ENCODE results near the gene ARFGEF3.

Gene ARFGEF3

GRCh38 chr6:138307816-138308730, 146.3 kb downstream of the ARFGEF3 start:
- H3K27me3 ChIP-seq (ENCODE audit: control insufficient read depth, insufficient read depth, low read length): no peaks in the 10 kb centered on the region
- H3K4me1 ChIP-seq (ENCODE audit: control insufficient read depth, insufficient read depth, low read length): no peaks in the 10 kb centered on the region
- no peak overlapping the region for H3K9ac ChIP-seq (ENCODE audit: low read depth, low read length)
- H3K4me3 ChIP-seq (ENCODE audit: low read depth, low read length): no peak overlapping the region
- H3K9me3 ChIP-seq (ENCODE audit: control insufficient read depth, insufficient read depth, low read length): no peaks in the 10 kb centered on the region
- H3K36me3 ChIP-seq (ENCODE audit: control insufficient read depth, insufficient read depth, low read length): no peaks in the 10 kb centered on the region

- H3K4me3 ChIP-seq (ENCODE audit: low read depth, low read length): no peak overlapping the region
- no peaks in the 10 kb centered on the region for H3K4me1 ChIP-seq (ENCODE audit: control insufficient read depth, insufficient read depth, low read length)
- no peaks in the 10 kb centered on the region for H3K36me3 ChIP-seq (ENCODE audit: control insufficient read depth, insufficient read depth, low read length)
- no peaks in the 10 kb centered on the region for H3K9me3 ChIP-seq (ENCODE audit: control insufficient read depth, insufficient read depth, low read length)
- no peak overlapping the region for H3K9ac ChIP-seq (ENCODE audit: low read depth, low read length)
- no peaks in the 10 kb centered on the region for H3K27me3 ChIP-seq (ENCODE audit: control insufficient read depth, insufficient read depth, low read length)
Observed at GRCh38 chr6:138308731-138309110, 147.0 kb downstream of the ARFGEF3 start.

GRCh38 chr6:138309695-138310094, 148.0 kb downstream of the ARFGEF3 start:
- no peaks in the 10 kb centered on the region for H3K27me3 ChIP-seq (ENCODE audit: control insufficient read depth, insufficient read depth, low read length)
- no peak overlapping the region for H3K4me3 ChIP-seq (ENCODE audit: low read depth, low read length)
- no peaks in the 10 kb centered on the region for H3K4me1 ChIP-seq (ENCODE audit: control insufficient read depth, insufficient read depth, low read length)
- H3K36me3 ChIP-seq (ENCODE audit: control insufficient read depth, insufficient read depth, low read length): no peaks in the 10 kb centered on the region
- H3K9ac ChIP-seq (ENCODE audit: low read depth, low read length): no peak overlapping the region
- H3K9me3 ChIP-seq (ENCODE audit: control insufficient read depth, insufficient read depth, low read length): no peaks in the 10 kb centered on the region

- H3K9ac ChIP-seq (ENCODE audit: low read depth, low read length): no peak overlapping the region
- H3K4me1 ChIP-seq (ENCODE audit: control insufficient read depth, insufficient read depth, low read length): no peaks in the 10 kb centered on the region
- H3K27me3 ChIP-seq (ENCODE audit: control insufficient read depth, insufficient read depth, low read length): no peaks in the 10 kb centered on the region
- H3K36me3 ChIP-seq (ENCODE audit: control insufficient read depth, insufficient read depth, low read length): no peaks in the 10 kb centered on the region
- H3K4me3 ChIP-seq (ENCODE audit: low read depth, low read length): no peak overlapping the region
- H3K9me3 ChIP-seq (ENCODE audit: control insufficient read depth, insufficient read depth, low read length): no peaks in the 10 kb centered on the region
Observed at GRCh38 chr6:138310294-138310693, 148.6 kb downstream of the ARFGEF3 start.

- no peak overlapping the region for H3K9ac ChIP-seq (ENCODE audit: low read depth, low read length)
- H3K27me3 ChIP-seq (ENCODE audit: control insufficient read depth, insufficient read depth, low read length): no peaks in the 10 kb centered on the region
- no peaks in the 10 kb centered on the region for H3K4me1 ChIP-seq (ENCODE audit: control insufficient read depth, insufficient read depth, low read length)
- H3K4me3 ChIP-seq (ENCODE audit: low read depth, low read length): no peak overlapping the region
- H3K36me3 ChIP-seq (ENCODE audit: control insufficient read depth, insufficient read depth, low read length): no peaks in the 10 kb centered on the region
- no peaks in the 10 kb centered on the region for H3K9me3 ChIP-seq (ENCODE audit: control insufficient read depth, insufficient read depth, low read length)
Observed at GRCh38 chr6:138310821-138311220, 149.1 kb downstream of the ARFGEF3 start.

GRCh38 chr6:138311268-138311667, 149.5 kb downstream of the ARFGEF3 start:
- no peaks in the 10 kb centered on the region for H3K9me3 ChIP-seq (ENCODE audit: control insufficient read depth, insufficient read depth, low read length)

GRCh38 chr6:138318741-138319375, 157.1 kb downstream of the ARFGEF3 start:
- no peaks in the 10 kb centered on the region for H3K4me1 ChIP-seq (ENCODE audit: control insufficient read depth, insufficient read depth, low read length)
- no peak overlapping the region for H3K4me3 ChIP-seq (ENCODE audit: low read depth, low read length)
- no peak overlapping the region for H3K9ac ChIP-seq (ENCODE audit: low read depth, low read length)
- no peaks in the 10 kb centered on the region for H3K9me3 ChIP-seq (ENCODE audit: control insufficient read depth, insufficient read depth, low read length)
- H3K27me3 ChIP-seq (ENCODE audit: control insufficient read depth, insufficient read depth, low read length): no peaks in the 10 kb centered on the region
- peaks cover 3% of the 10 kb centered on the region for H3K36me3 ChIP-seq (ENCODE audit: control insufficient read depth, insufficient read depth, low read length)

More at GRCh38 chr6:138311268-138311667, 149.5 kb downstream of the ARFGEF3 start:
- Histone ChIP-seq H3K4me3 (ENCODE audit: low read depth, low read length) (no peak overlapping the region), H3K9ac (ENCODE audit: low read depth, low read length) (no peak overlapping the region), H3K36me3 (ENCODE audit: control insufficient read depth, insufficient read depth, low read length) (no peaks in the 10 kb centered on the region), H3K4me1 (ENCODE audit: control insufficient read depth, insufficient read depth, low read length) (no peaks in the 10 kb centered on the region), H3K27me3 (ENCODE audit: control insufficient read depth, insufficient read depth, low read length) (no peaks in the 10 kb centered on the region)

- Histone ChIP-seq H3K4me3 (ENCODE audit: low read depth, low read length) (no peak overlapping the region), H3K27me3 (ENCODE audit: control insufficient read depth, insufficient read depth, low read length) (no peaks in the 10 kb centered on the region), H3K36me3 (ENCODE audit: control insufficient read depth, insufficient read depth, low read length) (peaks cover 3% of the 10 kb centered on the region), H3K9ac (ENCODE audit: low read depth, low read length) (no peak overlapping the region), H3K9me3 (ENCODE audit: control insufficient read depth, insufficient read depth, low read length) (no peaks in the 10 kb centered on the region), H3K4me1 (ENCODE audit: control insufficient read depth, insufficient read depth, low read length) (no peaks in the 10 kb centered on the region)
Observed at GRCh38 chr6:138321934-138322333, 160.2 kb downstream of the ARFGEF3 start.

GRCh38 chr6:138323821-138324220, 162.1 kb downstream of the ARFGEF3 start:
- no peak overlapping the region for H3K9ac ChIP-seq (ENCODE audit: low read depth, low read length)
- H3K9me3 ChIP-seq (ENCODE audit: control insufficient read depth, insufficient read depth, low read length): no peaks in the 10 kb centered on the region
- H3K4me3 ChIP-seq (ENCODE audit: low read depth, low read length): no peak overlapping the region
- no peaks in the 10 kb centered on the region for H3K4me1 ChIP-seq (ENCODE audit: control insufficient read depth, insufficient read depth, low read length)
- no peaks in the 10 kb centered on the region for H3K27me3 ChIP-seq (ENCODE audit: control insufficient read depth, insufficient read depth, low read length)
- peaks cover 3% of the 10 kb centered on the region for H3K36me3 ChIP-seq (ENCODE audit: control insufficient read depth, insufficient read depth, low read length)

- Histone ChIP-seq H3K27me3 (ENCODE audit: control insufficient read depth, insufficient read depth, low read length) (no peaks in the 10 kb centered on the region), H3K4me1 (ENCODE audit: control insufficient read depth, insufficient read depth, low read length) (peaks cover 25% of the 10 kb centered on the region), H3K36me3 (ENCODE audit: control insufficient read depth, insufficient read depth, low read length) (no peaks in the 10 kb centered on the region), H3K9me3 (ENCODE audit: control insufficient read depth, insufficient read depth, low read length) (no peaks in the 10 kb centered on the region), H3K9ac (ENCODE audit: low read depth, low read length) (no peak overlapping the region), H3K4me3 (ENCODE audit: low read depth, low read length) (no peak overlapping the region)
Observed at GRCh38 chr6:138328210-138328609, 166.5 kb downstream of the ARFGEF3 start.

GRCh38 chr6:138330763-138331162, 169.0 kb downstream of the ARFGEF3 start:
- Histone ChIP-seq H3K9ac (ENCODE audit: low read depth, low read length) (no peak overlapping the region), H3K4me3 (ENCODE audit: low read depth, low read length) (no peak overlapping the region), H3K27me3 (ENCODE audit: control insufficient read depth, insufficient read depth, low read length) (no peaks in the 10 kb centered on the region), H3K9me3 (ENCODE audit: control insufficient read depth, insufficient read depth, low read length) (no peaks in the 10 kb centered on the region), H3K4me1 (ENCODE audit: control insufficient read depth, insufficient read depth, low read length) (peaks cover 25% of the 10 kb centered on the region), H3K36me3 (ENCODE audit: control insufficient read depth, insufficient read depth, low read length) (no peaks in the 10 kb centered on the region)

- Histone ChIP-seq H3K36me3 (ENCODE audit: control insufficient read depth, insufficient read depth, low read length) (no peaks in the 10 kb centered on the region), H3K9me3 (ENCODE audit: control insufficient read depth, insufficient read depth, low read length) (no peaks in the 10 kb centered on the region), H3K27me3 (ENCODE audit: control insufficient read depth, insufficient read depth, low read length) (no peaks in the 10 kb centered on the region), H3K9ac (ENCODE audit: low read depth, low read length) (peak overlapping the region; percentile 9), H3K4me1 (ENCODE audit: control insufficient read depth, insufficient read depth, low read length) (peaks cover 25% of the 10 kb centered on the region), H3K4me3 (ENCODE audit: low read depth, low read length) (peak overlapping the region; percentile 31)
Observed at GRCh38 chr6:138331444-138331843, 169.7 kb downstream of the ARFGEF3 start.
